GM19043 (cell line): Measurements from ENCODE around the gene PBX1.

Source experiments
- ATAC-seq: cut with Tn5 transposase; IDR thresholded peaks from one replicate; pipeline ENCODE4 v1.9.1; 2021; ENCODE audit warnings: low read depth; ENCODE audit not compliant: unreplicated experiment

The PBX1 gene

GRCh38 chr1:164713456-164714207, 154.6 kb downstream of the PBX1 start:
- ATAC-seq, result no peak

- no peak for ATAC-seq
These were observed 158.2 kb downstream of the PBX1 start for GRCh38 chr1:164716992-164717703.

- ATAC-seq, result no peak
These were observed 159.8 kb downstream of the PBX1 start for GRCh38 chr1:164718821-164719220.

- no peak for ATAC-seq
These were observed 160.9 kb downstream of the PBX1 start for GRCh38 chr1:164719676-164720439.

GRCh38 chr1:164720440-164721227, 161.7 kb downstream of the PBX1 start:
- ATAC-seq, result no peak

GRCh38 chr1:164721228-164721496, 162.2 kb downstream of the PBX1 start:
- no peak for ATAC-seq

GRCh38 chr1:164723296-164723798, 164.4 kb downstream of the PBX1 start:
- ATAC-seq, result no peak

- ATAC-seq, result no peak
These were observed 166.4 kb downstream of the PBX1 start for GRCh38 chr1:164725401-164725800.

GRCh38 chr1:164726235-164726634, 167.3 kb downstream of the PBX1 start:
- no peak for ATAC-seq

GRCh38 chr1:164728719-164729118, 169.7 kb downstream of the PBX1 start:
- no peak for ATAC-seq

GRCh38 chr1:164731161-164731876, 172.3 kb downstream of the PBX1 start:
- no peak for ATAC-seq

- no peak for ATAC-seq
These were observed 174.1 kb downstream of the PBX1 start for GRCh38 chr1:164733070-164733469.

- no peak for ATAC-seq
These were observed 174.8 kb downstream of the PBX1 start for GRCh38 chr1:164733734-164734133.

- ATAC-seq, result no peak
These were observed 176.5 kb downstream of the PBX1 start for GRCh38 chr1:164735315-164736052.

- no peak for ATAC-seq
These were observed 177.2 kb downstream of the PBX1 start for GRCh38 chr1:164736137-164736536.

GRCh38 chr1:164739189-164739588, 180.2 kb downstream of the PBX1 start:
- no peak for ATAC-seq

GRCh38 chr1:164740000-164740526, 181.1 kb downstream of the PBX1 start:
- no peak for ATAC-seq

- ATAC-seq, result no peak
These were observed 183.8 kb downstream of the PBX1 start for GRCh38 chr1:164742745-164743144.

GRCh38 chr1:164743976-164744375, 185.0 kb downstream of the PBX1 start:
- ATAC-seq, result no peak
